NCI-H2029 treated with DMSO at 0.1 percent for 48 hours (cell line): ENCODE results near the gene PTPRJ.
A peak's percentile ranks its signal among the peaks of the same experiment; 100 is the strongest.

Experiments
- DNase-seq: peaks from one replicate; lab custom pipeline; 2025; lab: John Stamatoyannopoulos, UW

PTPRJ gene

GRCh38 chr11:48066881-48067800, 86.8 kb downstream of the PTPRJ start:
- DNase-seq: no peak

- DNase-seq: no peak
Measured at GRCh38 chr11:48073031-48073861, 92.9 kb downstream of the PTPRJ start.

- no peak for DNase-seq
Measured at GRCh38 chr11:48074425-48075181, 94.2 kb downstream of the PTPRJ start.

- DNase-seq: no peak
Measured at GRCh38 chr11:48075637-48076036, 95.3 kb downstream of the PTPRJ start.

- DNase-seq: no peak
Measured at GRCh38 chr11:48077251-48077650, 96.9 kb downstream of the PTPRJ start.

- no peak for DNase-seq
Measured at GRCh38 chr11:48078689-48079088, 98.3 kb downstream of the PTPRJ start.

- DNase-seq: no peak
Measured at GRCh38 chr11:48079596-48079995, 99.2 kb downstream of the PTPRJ start.

GRCh38 chr11:48080301-48080861, 100.0 kb downstream of the PTPRJ start:
- DNase-seq: no peak

- no peak for DNase-seq
Measured at GRCh38 chr11:48081151-48082010, 101.0 kb downstream of the PTPRJ start.

- no peak for DNase-seq
Measured at GRCh38 chr11:48082771-48083170, 102.4 kb downstream of the PTPRJ start.

- no peak for DNase-seq
Measured at GRCh38 chr11:48083421-48083820, 103.1 kb downstream of the PTPRJ start.

GRCh38 chr11:48085688-48086087, 105.3 kb downstream of the PTPRJ start:
- peak; percentile 3 for DNase-seq

GRCh38 chr11:48087422-48087821, 107.1 kb downstream of the PTPRJ start:
- DNase-seq: no peak

- DNase-seq: peak; percentile 94
Measured at GRCh38 chr11:48087974-48088681, 107.8 kb downstream of the PTPRJ start.

- DNase-seq: peak; percentile 95
Measured at GRCh38 chr11:48088682-48089050, 108.3 kb downstream of the PTPRJ start.

- no peak for DNase-seq
Measured at GRCh38 chr11:48090174-48090573, 109.8 kb downstream of the PTPRJ start.

GRCh38 chr11:48091426-48092102, 111.2 kb downstream of the PTPRJ start:
- DNase-seq: no peak

GRCh38 chr11:48093323-48093722, 113.0 kb downstream of the PTPRJ start:
- no peak for DNase-seq

GRCh38 chr11:48093795-48094642, 113.7 kb downstream of the PTPRJ start:
- peak; percentile 56 for DNase-seq
